NCI-H1417 (cell line): ENCODE measurements around the gene CYP3A4.
"Not testable (repeated sequence)": the region's sequence is repeated elsewhere in the genome, so short reads cannot be mapped to it uniquely, and the experiment has no call there.

Source experiments
- DNase-seq, 3 experiments: peaks; one replicate each; lab custom pipeline; 2025; lab: John Stamatoyannopoulos, UW

The CYP3A4 gene

DNA sequence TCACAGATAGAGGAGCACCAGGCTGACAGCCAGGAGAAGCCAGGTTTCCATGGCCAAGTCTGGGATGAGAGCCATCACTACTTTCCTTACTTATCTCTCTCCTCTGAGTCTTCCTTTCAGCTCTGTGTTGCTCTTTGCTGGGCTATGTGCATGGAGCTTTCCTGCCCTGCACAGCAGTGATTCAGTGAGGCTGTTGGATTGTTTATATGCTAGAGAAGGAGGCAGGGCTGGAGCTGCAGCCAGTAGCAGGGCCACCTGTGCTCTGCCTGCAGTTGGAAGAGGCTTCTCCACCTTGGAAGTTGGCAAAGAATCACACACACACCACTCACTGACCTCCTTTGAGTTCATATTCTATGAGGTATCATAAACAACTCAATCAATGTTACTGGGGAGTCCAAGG, at the start of gene CYP3A4:
Gene CYP3A4, minus strand, starts transcription at position 178 of the 400 bp plus-strand sequence. Its CDS starts 103 bp downstream, at position 75.
- DNase-seq, result no peak

DNA sequence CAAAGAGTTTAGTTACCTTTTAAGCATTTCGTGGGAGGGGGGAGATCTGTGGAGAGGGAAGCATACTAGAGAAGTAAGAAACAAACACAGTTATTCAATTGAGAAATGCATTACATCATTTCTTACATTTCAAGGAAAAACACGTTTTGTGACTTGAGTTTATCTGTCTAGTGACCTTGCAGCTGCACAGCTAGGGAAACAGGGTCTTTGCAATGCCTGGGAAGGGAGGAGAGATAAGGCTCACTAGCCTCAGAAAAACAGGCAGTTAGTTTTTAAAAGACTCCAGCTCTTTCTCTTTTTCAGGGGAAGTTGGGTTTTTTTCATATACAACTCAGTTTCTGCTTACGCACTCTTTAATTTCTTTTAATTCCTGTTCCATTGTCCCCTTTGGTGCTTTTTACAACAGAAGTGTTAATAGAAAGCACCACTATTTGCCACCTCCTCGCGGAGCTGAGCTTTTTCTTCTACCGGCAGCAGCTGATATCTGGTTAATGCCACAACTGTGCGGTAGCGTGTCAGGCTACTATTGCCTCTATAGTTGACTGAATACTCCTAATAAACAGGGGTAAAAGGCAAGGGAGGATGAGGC, 49.4 kb upstream of the CYP3A4 start:
- no peak for DNase-seq

DNA sequence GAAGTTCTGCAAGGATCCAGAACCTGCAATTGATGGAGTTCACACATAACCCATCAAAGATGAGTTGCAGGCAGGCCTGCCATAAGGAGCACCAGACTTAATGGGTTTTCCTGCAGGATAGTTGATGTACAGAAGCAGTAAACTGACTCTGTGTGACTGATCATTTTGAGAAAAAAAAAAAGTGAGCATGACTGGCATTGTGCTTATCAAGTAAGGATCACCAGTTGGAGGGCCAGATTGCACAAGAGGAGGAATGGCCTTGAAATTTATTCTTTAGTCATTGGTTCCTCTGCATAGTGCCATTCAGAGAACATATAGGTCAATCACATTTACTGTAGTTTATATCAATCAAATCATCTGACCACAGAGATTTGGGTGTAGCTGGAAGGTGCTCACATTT, 47.6 kb upstream of the CYP3A4 start:
- DNase-seq, result no peak

DNA sequence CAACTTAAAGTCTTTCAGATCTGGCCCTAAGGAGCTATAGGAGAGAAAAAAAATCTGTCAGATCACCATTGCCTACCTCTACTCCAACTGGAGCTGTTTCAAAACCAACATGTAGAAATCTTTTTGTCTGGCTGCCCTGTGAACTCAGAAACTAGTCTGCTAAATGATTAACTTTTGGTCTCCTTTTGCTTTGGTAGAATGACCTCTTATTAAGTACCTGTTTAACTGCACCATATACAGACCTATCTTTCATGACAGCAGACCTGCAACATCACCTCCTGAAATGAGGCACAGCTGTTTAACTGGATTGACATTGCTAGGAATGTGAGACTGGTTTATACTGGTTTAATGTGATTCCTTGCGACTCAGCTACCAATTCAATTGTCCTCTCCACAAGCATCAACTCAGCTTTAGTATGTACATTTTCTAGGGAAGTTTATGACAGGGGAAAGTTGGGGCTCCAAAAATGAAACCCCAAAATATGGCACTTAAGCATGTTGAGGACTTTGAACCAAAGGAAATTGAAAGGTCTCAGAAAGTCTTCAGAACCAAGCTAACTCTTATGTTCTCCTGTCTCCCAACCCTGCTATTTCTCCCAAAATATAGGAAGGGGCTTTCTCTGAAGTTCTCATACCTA, 45.7 kb upstream of the CYP3A4 start:
- no peak for DNase-seq

DNA sequence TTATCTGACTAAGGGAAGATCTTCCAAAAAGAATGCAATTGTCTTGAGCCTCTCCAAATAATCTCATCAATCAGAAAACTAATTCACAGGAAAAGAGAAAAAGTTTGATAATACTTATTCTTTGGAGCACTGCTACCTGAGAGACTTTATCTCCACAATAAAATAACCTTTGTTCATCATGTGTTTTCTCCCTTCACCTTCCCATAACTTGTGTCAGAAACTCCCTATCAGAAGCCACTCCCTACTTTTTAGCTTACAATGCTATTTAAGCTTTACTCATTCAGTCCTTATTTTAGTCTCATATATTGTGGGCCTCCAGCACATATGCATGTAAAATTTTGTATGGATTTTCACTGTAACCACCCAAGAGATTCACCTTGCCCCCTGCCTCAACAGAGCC, 44.8 kb upstream of the CYP3A4 start:
- DNase-seq, result no peak

DNA sequence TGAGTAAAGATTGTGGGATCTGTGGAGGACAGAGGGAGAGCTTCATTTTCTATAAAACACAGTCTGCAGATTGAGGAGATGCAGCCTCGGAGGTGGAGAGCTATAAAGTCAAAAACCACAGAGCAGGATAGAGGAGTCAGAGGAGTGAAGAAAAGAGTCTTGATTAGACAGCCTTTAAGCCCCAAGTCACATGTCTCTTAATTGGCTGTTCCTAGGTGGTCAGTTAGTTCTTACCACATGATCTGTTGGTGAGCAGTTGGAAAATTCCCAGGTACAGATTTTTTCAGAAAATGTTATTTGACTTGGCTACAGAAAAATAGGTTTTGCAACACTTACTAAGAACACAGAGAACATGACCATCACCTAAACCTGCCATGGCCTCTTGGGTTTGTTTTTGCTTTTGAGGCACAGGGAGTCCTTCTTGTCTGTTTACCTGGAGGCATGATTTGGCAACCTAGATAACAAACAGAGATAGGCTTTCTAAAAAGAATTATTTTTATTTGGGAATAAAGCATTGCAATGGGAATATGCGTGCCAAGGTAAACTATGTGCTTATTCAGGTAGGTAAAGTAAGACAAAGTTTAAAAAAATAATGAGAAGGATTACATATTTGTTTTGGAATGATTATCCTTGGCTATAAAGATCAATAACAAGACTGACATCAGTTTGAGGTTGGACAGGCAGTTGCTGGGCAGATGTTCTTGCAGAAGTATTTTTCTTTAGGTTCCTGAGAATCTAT, 43.2 kb upstream of the CYP3A4 start:
- no peak for DNase-seq

DNA sequence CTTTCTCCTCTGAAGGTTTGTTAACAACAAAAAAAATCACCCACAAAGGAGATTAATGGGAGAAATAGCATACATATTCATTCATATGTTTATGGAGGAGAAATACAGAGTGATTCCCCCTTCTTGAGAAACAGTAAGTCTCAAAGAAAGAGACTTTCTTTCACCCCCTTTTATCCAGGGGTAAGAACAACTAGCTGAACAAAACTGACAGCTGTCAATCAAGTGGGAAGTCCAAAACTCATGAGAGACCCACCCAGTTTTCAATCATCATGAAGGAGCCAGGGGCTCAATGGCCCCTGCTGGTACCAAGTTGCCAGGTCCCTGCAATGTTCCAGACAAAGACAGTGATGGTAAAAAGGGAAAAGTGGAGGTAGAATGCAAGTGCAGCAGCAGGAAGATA, 41.9 kb upstream of the CYP3A4 start:
- no peak for DNase-seq

DNA sequence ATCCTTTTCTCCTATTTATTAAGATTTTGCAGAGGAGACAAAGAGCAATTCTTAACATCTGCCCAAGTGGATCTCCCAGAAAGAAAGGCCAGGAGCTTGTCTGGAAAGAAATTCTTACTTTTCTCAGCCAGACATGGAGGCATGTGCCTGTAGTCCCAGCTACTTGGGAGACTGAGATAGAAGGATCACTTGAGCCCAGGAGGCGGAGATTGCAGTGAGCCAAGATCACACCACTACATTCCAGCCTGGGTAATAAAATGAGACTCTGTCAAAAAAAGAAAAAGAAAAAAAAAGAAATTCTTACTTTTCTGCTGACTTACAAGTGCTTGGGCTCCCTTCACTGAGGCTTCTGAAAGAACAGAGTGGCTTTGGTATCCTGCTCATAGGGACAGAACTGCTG, 41.5 kb upstream of the CYP3A4 start:
- DNase-seq, result no peak

DNA sequence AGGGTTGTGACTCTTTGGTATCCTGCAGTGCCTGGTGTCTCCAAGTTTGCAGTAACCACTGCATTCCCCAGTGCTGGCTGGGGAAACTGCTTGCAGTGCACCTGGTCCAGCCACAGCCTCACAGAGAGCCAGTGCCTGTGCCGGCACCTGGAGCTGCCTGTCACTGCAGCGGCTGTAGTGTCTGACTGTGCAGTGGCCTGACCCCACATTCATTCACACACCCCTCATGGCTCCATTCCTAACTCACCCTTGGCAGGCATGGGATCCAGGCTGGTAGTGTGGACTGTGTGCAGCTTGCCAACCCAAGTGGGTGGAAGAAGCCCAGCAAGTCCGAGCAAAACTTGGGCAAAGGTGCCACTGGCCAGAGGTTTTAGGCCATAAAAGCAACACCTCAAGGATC, 40.1 kb upstream of the CYP3A4 start:
- no peak for DNase-seq

DNA sequence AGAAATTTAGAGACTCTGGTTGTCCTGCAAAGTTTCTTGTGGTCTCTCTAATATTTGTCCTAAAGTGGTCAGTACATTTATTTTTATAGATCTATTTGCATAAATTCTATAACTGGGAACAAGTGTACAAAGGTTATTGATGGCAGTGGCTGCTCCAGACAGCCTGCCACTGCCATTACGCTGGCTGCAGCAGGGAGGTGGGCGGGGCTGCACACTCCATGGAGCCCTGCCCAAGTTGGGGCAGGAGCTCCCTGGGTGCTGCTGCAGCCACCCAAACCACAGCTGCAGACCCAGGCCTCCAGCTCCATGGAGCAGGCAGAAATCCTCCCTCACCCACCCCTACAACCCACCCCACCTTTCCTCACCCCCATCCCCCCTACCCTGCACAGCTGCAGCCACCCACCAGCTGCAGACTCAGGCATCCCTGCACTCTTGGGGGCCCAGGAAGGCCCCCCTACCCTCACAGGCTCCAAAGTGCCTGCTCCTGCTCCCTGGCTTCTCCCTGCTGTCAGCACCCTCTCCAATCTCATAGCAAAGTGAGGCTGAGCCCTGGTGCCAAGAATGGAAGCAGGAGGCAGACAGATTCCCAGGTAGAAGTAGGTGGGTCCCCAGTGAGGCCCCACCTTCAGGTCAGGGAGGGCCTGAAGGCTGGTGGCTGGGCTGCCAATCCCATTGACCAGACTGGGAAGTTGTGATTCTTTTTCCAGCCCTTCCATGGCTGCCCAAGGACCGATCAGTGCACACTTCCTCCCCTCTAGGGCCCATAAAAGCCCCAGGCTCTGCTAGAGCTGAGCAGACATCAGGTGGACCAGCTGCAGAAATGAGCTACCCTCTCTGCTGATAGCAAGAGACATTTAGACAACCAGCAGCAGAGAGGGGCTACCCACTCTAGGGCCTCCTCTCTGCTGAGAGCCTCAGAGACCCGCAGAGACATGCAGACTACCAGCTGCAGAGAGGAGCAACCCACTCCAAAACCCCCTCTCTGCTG, 39.0 kb upstream of the CYP3A4 start:
- DNase-seq, result no peak

DNA sequence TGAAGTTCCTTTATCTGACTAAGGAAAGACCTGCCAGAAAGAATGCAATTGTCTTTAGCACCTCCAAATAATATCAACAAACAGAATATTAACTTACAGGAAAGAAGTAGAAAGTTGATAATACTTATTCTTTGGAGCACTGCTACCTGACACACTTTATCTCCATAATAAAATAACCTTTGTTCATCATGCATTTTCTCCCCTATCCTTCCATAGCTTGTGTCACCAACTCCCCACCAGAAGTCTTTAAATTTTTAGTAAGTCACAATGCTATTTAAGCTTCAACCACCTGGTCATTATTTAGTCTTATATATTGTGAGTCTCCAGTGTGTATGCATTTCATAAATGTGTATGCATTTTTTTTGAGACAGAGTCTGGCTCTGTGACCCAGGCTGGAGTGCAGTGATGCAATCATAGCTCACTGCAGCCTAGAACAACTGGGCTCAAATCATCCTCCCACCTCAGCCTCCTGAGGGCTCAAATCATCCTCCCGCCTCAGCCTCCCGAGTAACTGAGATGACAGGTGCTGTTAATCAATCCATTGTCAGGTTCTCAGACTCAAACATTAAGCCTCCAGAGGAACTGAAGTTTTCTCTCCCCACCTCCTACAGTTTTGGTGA, 36.5 kb upstream of the CYP3A4 start:
- no peak for DNase-seq

DNA sequence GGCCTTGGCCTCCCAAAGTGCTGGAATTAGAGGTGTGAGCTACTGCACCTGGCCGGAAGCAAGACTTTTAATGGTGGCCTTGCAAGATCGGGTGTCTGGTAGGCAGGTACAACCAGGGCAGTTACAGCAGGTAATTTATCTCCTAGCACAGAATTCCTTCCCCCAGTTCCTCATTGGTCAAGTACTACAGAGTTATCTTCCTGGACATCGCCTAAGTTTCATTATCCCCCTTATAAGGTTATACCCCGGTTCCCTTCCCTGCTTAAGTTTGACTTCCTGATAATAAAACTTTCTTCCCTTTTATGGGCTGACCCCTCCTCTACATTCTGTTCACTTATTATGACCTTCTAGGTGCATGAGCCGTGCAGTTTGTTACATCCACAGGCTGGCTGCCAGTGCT, 24.8 kb upstream of the CYP3A4 start:
- peak in 2 of 3 experiments; percentile 13 to 31 for DNase-seq

DNA sequence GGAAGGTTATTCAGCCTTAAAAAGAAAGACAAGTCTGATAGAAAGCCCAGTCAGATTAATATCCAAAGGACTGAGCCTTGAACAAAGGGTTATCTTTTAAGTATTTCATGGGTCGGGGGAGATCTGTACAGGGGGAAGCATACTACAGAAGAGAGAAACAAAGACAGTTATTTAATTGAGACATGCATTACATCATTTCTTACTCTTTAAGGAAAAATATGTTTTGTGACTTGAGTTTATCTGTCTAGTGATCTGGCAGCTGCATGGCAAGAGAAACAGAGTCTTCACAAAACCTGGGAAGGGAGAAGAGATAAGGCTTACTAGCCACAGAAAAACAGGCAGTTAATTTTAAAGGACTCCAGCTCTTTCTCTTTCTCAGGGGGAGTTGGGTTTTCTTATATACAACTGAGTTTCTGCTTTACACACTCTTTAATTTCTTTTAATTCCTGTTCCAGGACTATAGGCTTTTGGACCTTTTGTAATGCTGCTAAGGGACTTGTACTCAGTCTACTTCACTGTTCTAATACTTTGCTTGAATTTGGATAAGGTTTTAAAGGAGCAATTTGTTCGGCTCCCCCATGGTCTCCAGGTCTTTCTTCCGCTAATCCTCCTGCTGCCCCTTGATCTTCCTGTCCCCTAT, 23.0 kb upstream of the CYP3A4 start:
- no peak for DNase-seq

DNA sequence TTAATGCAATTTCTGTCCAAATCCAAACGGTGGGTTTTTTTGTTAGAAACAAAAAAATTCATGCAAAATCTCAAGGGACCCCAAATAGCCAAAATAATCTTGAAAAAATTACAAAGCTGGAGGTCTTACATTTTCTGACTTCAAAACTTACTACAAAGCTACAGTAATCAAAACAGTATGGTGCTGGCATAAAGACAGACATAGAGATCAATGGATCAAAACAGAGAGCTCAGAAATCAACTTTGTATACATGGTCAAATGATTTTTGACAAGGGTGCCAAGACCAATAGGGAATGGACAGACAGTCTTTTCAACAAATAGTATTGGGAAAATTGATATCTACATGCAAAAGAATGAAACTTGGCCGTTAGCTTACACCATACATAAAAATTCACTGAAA, 21.7 kb upstream of the CYP3A4 start:
- no peak for DNase-seq

DNA sequence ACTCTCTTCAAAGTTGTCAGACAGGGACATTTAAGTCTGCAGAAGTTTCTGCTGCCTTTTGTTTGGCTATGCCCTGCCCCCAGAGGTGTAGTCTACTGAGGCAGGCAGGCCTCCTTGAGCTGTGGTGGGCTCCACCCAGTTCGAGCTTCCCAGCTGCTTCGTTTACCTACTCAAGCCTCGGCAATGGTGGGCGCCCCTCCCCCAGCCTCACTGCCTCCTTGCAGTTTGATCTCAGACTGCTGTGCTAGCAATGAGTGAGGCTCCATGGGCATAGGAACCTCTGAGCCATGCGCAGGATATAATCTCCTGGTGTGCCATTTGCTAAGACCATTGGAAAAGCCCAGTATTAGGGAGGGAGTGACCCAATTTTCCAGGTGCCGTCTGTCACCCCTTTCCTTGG, 19.1 kb upstream of the CYP3A4 start:
- not testable (repeated sequence) for DNase-seq

DNA sequence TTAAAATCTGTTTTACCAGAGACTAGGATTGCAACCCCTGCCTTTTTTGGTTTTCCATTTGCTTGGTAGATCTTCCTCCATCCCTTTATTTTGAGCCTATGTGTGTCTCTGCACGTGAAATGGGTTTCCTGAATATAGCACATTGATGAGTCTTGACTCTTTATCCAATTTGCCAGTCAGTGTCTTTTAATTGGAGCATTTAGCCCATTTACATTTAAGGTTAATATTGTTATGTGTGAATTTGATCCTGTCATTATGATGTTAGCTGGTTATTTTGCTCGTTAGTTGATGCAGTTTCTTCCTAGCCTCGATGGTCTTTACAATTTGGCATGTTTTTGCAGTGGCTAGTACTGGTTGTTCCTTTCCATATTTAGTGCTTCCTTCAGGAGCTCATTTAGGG, 17.4 kb upstream of the CYP3A4 start:
- DNase-seq, result not testable (repeated sequence)

DNA sequence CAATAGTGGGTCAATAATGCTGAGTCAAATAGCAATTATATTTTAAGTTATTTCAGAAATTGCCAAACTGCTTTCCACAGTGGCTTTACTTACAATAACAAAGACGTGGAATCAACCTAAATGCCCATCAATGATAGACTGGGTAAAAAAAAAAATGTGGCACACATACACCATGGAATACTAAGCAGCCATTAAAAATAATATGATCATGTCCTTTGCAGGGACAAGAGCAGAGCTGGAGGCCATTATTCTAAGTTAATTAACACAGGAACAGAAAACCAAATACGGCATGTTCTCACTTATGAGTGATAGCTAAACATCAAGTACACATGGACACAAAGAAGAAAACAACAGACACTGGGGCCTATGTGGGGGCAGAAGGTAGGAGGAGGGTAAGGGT, 15.0 kb upstream of the CYP3A4 start:
- no peak for DNase-seq

DNA sequence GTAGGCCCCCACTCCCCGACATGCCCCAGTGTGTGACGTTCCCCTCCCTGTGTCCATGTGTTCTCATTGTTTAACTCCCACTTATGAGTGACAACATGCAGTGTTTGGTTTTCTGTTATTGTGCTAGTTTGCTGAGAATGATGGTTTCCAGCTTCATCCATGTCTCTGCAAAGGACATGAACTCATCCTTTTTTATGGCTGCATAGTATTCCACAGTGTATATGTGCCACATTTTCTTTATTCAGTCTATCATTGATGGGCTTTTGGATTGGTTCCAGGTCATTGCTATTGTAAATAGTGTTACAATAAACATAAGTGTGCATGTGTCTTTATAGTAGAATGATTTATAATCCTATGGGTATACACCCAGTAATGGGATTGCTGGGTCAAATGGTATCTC, 11.9 kb upstream of the CYP3A4 start:
- DNase-seq, result not testable (repeated sequence)

DNA sequence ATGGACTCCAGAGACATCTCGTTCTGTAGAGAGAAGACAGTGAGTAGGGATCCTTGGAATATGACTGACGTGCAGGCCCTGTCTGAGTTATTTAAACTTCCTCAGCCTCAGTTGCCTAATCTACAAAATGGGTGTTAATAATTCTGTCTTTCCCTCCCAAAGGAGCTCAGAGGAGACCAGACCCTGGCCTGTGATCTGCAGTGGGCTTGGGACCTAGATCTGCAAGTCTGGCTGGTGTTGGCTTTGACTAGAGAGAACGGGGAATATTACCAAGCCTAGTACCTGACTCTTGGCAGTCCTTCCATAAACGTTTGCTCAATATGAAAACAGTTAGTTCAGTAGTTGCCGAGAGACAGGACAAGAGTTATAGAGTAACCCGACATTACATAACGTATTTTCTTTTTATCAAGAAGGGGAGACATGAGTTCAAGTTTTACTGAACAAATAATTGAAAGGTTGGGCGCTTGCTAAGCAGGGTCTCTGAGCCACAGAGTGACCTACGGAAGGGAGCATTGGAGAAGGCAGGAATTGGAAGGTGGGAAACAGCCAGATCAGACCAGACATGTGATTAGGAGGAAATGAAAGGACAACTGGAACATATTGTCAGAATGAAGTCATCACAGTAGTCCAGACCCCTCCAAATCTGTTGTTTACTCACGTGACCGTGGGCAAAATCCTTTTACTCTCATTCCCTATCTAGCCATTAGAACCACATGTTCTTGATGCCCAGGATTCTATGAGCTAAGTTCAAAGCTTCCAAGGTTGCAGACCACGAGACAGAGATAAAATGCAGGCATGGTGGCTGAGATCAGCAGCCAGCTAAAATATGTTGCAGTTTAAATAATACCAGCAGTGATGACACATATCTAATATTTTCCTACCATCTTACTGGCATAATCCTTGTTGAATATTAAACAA, 10.9 kb upstream of the CYP3A4 start:
- no peak for DNase-seq

DNA sequence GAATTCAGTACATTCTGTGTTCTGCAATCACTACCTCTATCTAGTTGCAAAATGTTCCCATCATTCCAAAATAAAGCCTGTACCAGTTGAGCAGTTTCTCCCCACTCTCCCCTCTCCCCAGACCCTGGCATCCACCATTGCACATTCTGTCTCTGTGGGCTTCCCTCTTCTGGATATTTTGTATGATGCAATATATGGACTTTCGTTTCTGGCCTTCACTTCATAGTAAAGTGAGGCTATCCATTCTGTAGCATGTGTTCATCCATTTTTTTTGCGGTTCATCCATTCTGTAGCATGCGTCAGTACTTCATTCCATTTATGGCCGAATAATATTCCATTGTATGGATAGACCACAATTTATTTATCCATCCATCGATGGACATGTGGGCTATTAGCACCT, 9.5 kb upstream of the CYP3A4 start:
- no peak for DNase-seq
